ENCODE measurements around the gene SRPK3. TPM values are rescaled to one million over a fixed set of nuclear protein-coding genes. Genes with fewer than 3 reads are reported as not detected.

SRPK3 gene
- total and polyA plus RNA-seq, 5 experiments from 2014 or later, result not detected

- Mint-ChIP-seq H3K36me3 (no peaks in the 10 kb centered on the region), H3K27ac (no peak overlapping the region), H3K4me1 (peaks cover 0 to 2% (median 1%) of the 10 kb centered on the region in 4 donors), H3K27me3 (no peaks in the 10 kb centered on the region), H3K4me3 (no peak overlapping the region), H3K9me3 (no peaks in the 10 kb centered on the region)
- DNase-seq (no peak), ATAC-seq (no peak)
- POLR2A ChIA-PET, result no interaction called here
Measured at GRCh38 chrX:153774576-153775292, 6.1 kb upstream of the SRPK3 start.

DNA sequence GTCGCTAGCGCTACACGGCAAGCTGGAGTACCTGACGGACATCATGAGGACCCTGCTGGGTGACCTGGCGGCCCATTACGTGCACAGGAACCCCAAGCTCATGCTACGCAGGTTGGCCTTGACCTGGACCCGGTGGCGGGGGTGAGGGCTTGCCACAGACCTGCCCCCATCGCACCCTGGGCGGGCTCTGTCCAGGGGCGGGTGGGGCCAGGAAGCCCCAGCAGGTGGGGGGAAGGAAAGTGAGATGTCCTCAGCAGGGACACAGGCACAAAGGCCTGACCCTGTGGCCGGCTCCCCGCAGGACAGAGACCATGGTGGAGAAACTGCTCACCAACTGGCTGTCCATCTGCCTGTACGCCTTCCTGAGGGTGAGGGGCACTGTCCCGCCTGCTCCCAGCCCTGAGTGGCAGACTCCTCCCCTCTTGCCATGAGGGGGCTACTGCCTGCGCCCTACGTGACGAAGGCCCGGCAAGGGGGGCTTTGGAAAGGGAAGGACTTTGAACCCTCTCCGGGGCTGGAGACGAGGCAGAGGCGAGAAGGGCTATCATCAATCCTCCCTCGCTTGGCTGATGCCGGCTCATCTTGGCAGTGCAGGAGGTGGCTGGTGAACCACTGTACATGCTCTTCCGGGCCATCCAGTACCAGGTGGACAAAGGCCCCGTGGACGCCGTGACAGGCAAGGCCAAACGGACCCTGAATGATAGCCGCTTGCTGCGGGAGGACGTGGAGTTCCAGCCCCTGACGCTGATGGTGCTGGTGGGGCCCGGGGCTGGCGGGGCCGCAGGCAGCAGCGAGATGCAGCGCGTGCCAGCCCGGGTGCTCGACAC lies 5.3 kb upstream of the SRPK3 start:
- Mint-ChIP-seq H3K9me3 (no peaks in the 10 kb centered on the region), H3K27me3 (no peaks in the 10 kb centered on the region), H3K4me3 (no peak overlapping the region), H3K27ac (no peak overlapping the region), H3K36me3 (no peaks in the 10 kb centered on the region), H3K4me1 (peaks cover 6 to 10% (median 8%) of the 10 kb centered on the region in 4 donors)
- ATAC-seq (no peak), DNase-seq (no peak)
- POLR2A ChIA-PET, result no interaction called here

DNA sequence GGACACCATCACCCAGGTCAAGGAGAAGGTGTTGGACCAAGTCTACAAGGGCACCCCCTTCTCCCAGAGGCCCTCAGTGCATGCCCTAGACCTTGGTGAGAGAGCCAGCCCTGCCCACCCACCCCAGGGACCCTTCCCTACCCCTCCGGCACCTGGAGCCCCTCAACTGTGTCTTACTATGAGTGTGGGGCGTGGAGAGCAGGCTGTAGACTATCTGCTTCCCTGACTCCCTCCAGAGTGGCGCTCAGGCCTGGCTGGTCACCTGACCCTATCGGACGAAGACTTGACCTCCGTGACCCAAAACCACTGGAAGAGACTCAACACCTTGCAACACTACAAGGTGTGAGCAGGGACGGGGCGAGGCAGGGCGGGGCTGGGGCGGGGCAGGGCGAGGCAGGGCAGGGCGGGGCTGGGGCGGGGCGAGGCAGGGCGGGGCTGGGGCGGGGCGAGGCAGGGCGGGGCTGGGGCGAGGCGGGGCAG lies 4.7 kb upstream of the SRPK3 start:
- ATAC-seq (no peak), DNase-seq (no peak)
- H3K9me3 Mint-ChIP-seq, result no peaks in the 10 kb centered on the region
- H3K27ac Mint-ChIP-seq, result no peak overlapping the region
- POLR2A ChIA-PET, result no interaction called here
- H3K36me3 Mint-ChIP-seq, result no peaks in the 10 kb centered on the region
- H3K4me1 Mint-ChIP-seq, result peaks cover 6 to 10% (median 8%) of the 10 kb centered on the region in 4 donors
- H3K4me3 Mint-ChIP-seq, result no peak overlapping the region
- H3K27me3 Mint-ChIP-seq, result no peaks in the 10 kb centered on the region

DNA sequence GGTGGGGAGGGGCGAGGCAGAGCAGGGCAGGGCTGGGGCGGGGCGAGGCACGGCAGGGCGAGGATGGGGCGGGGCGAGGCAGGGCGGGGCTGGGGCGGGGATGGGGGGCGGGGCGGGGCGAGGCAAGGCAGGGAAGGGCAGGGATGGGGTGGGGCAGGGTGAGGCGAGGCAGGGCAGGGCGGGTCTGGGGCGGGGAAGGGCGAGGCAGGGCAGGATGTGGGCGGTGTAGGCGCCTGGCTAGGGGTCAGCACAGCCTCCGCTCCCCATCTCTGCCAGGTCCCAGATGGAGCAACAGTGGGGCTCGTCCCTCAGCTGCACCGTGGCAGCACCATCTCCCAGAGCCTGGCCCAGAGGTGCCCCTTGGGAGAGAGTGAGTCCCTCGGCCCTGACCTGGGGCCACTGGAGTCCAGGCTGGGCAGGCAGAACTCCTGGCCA lies 4.2 kb upstream of the SRPK3 start:
- ATAC-seq, result no peak
- H3K4me3 Mint-ChIP-seq, result no peak overlapping the region
- no peaks in the 10 kb centered on the region for H3K36me3 Mint-ChIP-seq
- no peaks in the 10 kb centered on the region for H3K27me3 Mint-ChIP-seq
- no peaks in the 10 kb centered on the region for H3K9me3 Mint-ChIP-seq
- POLR2A ChIA-PET, result no interaction called here
- DNase-seq, result no peak
- H3K27ac Mint-ChIP-seq, result no peak overlapping the region
- peaks cover 6 to 10% (median 8%) of the 10 kb centered on the region in 4 donors for H3K4me1 Mint-ChIP-seq

DNA sequence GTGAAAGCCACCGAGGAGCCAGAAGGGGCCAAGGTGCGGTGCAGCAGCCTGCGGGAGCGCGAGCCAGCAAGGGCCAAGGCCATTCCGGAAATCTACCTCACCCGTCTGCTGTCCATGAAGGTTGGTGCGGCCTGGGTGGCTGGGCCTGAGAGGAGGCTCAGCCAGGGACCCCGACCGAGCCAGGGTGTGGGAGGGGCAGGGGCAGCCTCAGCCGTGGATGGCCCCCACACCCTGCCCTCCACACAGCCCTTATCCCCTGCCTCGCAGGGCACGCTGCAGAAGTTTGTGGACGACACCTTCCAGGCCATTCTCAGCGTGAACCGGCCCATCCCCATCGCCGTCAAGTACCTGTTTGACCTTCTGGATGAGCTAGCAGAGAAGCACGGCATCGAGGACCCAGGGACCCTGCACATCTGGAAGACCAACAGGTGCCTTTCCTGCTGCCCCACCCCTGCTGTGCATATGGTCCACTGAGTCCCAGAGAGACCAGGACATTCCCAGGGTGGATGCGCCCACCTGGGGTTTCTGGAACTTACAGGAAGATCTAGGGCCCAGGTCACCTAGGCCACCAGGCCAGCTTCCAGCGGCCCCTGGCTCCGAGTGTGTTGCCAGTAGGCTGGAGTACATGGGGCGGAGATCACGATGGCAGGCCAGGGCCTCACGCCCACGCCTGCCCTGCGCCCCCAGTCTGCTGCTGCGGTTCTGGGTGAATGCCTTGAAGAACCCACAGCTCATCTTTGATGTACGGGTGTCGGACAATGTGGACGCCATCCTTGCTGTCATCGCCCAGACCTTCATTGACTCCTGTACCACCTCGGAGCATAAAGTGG lies 3.4 kb upstream of the SRPK3 start:
- Mint-ChIP-seq H3K27ac (no peak overlapping the region), H3K4me1 (peaks cover 6 to 10% (median 8%) of the 10 kb centered on the region in 4 donors), H3K27me3 (no peaks in the 10 kb centered on the region), H3K36me3 (no peaks in the 10 kb centered on the region), H3K9me3 (no peaks in the 10 kb centered on the region), H3K4me3 (no peak overlapping the region)
- POLR2A ChIA-PET, result no interaction called here
- no peak for ATAC-seq
- DNase-seq, result no peak

DNA sequence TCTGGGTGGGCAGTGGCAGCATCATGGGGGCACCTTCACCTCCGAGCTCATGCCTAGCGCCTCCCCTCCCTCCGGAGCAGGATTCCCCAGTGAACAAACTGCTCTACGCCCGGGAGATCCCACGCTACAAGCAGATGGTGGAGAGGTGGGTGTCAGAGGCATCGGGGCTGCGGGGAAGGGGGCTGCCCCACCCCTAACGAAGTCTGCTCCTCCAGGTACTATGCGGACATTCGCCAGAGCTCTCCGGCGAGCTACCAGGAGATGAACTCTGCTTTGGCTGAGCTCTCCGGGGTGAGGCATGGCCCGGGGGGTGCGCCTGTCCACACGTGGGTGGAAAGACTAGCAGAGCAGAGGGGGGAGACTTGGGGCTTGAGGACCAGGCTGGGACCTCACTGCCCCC lies 2.7 kb upstream of the SRPK3 start:
- Mint-ChIP-seq H3K27me3 (no peaks in the 10 kb centered on the region), H3K4me1 (peaks cover 6 to 10% (median 8%) of the 10 kb centered on the region in 4 donors), H3K27ac (no peak overlapping the region), H3K4me3 (no peak overlapping the region), H3K36me3 (no peaks in the 10 kb centered on the region), H3K9me3 (no peaks in the 10 kb centered on the region)
- no peak for DNase-seq
- POLR2A ChIA-PET, result no interaction called here
- no peak for ATAC-seq

- no peak for DNase-seq
- Mint-ChIP-seq H3K4me3 (no peak overlapping the region), H3K27me3 (no peaks in the 10 kb centered on the region), H3K9me3 (no peaks in the 10 kb centered on the region), H3K4me1 (peaks cover 6 to 10% (median 8%) of the 10 kb centered on the region in 4 donors), H3K36me3 (no peaks in the 10 kb centered on the region), H3K27ac (no peak overlapping the region)
- no peak for ATAC-seq
- POLR2A ChIA-PET, result no interaction called here
Measured at GRCh38 chrX:153778684-153779101, 2.1 kb upstream of the SRPK3 start.

DNA sequence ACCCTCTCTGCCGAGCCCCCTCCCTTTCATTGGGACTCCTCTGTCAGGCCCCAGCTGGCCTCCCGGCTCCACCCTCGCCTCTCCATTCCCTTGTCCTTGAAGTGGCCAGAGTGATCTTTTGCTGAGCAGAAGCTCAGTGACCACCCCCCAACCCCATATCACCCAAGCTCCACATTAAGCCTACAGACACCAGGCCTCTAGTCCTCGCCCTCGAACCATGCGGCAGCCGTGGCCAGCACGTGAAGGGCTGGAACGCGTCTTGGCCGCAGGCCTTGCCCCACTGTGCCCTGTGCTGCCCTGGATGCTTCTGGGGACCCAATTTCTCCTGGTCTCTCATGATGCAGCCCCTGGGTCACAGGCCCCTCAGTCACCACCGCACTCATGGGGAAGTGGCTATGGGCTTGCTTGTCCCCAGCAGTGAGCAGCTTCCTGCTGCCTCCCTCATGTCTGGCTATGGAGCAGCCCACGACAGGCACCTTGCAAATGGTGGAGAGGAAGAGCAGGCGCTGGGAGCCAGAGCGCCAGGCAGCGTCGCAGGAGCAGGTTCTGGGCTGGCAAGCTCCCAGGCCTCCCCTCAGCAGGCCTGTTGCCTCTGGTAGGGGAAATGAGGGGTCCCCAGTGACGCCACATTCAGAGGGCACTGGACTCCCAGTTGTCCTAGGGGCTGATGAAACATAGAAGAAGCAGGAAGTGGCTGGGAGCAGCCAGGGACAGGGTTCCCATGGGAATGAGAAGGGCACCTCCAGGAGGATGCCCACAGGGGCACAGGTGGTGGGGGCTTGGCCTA lies 757 bp upstream of the SRPK3 start:
- Mint-ChIP-seq H3K4me1 (peaks cover 6 to 10% (median 8%) of the 10 kb centered on the region in 4 donors), H3K9me3 (no peaks in the 10 kb centered on the region), H3K36me3 (no peaks in the 10 kb centered on the region), H3K4me3 (peak overlapping the region in 7 of 10 donors; percentile 4 to 78 (median 18)), H3K27ac (peak overlapping the region in 3 of 10 donors; percentile 43 to 66 (median 64)), H3K27me3 (no peaks in the 10 kb centered on the region)
- POLR2A ChIA-PET, result no interaction called here
- ATAC-seq (no peak), DNase-seq (no peak)

GRCh38 chrX:153781428-153782047 lies 697 bp downstream of the SRPK3 start:
- H3K9me3 Mint-ChIP-seq, result no peaks in the 10 kb centered on the region
- peaks cover 6 to 10% (median 8%) of the 10 kb centered on the region in 4 donors for H3K4me1 Mint-ChIP-seq
- no peaks in the 10 kb centered on the region for H3K27me3 Mint-ChIP-seq
- POLR2A ChIA-PET, result interaction anchor here (1.4 kb wide), 1 partner anchor 13 kb away, joined by 3 read pairs; the partner anchor contains the start of genes IDH3G and SSR4
- ATAC-seq (no peak), DNase-seq (no peak)
- H3K27ac Mint-ChIP-seq, result no peak overlapping the region
- no peak overlapping the region for H3K4me3 Mint-ChIP-seq
- peaks cover 0 to 4% (median 0%) of the 10 kb centered on the region in 3 donors for H3K36me3 Mint-ChIP-seq

DNA sequence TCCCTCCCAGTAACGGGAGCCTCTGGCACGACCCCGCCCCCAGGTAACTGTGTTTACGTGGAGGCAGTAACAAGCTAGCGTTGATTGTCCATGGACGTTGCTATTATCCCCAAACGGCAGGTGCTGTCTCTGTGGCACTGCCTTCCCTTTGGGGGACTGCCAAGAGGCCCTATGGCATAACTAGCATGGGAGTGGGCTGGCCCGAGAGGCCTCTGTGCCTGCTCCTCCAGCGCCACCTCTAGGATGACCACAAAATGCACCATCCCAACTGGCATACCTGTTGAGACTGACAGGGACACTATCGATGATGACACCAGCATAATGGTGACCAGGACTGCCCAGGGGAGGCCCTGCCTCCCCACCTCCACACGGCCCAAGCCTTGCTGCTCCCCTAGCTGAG lies 1.5 kb downstream of the SRPK3 start:
- ATAC-seq (no peak), DNase-seq (no peak)
- Mint-ChIP-seq H3K36me3 (peaks cover 0 to 4% (median 0%) of the 10 kb centered on the region in 3 donors), H3K27me3 (no peaks in the 10 kb centered on the region), H3K4me3 (no peak overlapping the region), H3K4me1 (peaks cover 6 to 10% (median 8%) of the 10 kb centered on the region in 4 donors), H3K9me3 (no peaks in the 10 kb centered on the region), H3K27ac (no peak overlapping the region)
- POLR2A ChIA-PET, result interaction anchor here (1.4 kb wide), 1 partner anchor 12 kb away, joined by 3 read pairs; the partner anchor contains the start of genes IDH3G and SSR4

DNA sequence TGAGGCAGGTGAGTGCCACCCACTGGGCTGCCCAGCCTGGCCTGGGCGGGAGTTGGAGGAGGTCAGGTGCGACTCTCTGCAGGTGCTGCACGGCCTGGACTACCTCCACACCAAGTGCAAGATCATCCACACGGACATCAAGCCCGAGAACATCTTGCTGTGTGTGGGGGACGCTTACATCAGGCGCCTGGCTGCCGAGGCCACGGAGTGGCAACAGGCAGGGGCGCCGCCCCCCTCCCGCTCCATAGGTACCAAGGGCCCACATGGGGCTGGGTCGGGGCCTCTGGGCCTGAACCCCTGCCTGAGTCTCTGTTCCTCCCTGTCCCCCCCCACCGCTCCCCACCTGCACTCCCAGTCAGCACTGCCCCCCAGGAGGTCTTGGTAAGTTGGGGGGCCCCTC lies 2.0 kb downstream of the SRPK3 start:
- ATAC-seq, result no peak
- POLR2A ChIA-PET, result interaction anchor here (1.4 kb wide), 1 partner anchor 12 kb away, joined by 3 read pairs; the partner anchor contains the start of genes IDH3G and SSR4
- Mint-ChIP-seq H3K9me3 (no peaks in the 10 kb centered on the region), H3K4me1 (peaks cover 6 to 10% (median 8%) of the 10 kb centered on the region in 4 donors), H3K27me3 (no peaks in the 10 kb centered on the region), H3K4me3 (no peak overlapping the region), H3K27ac (no peak overlapping the region), H3K36me3 (peaks cover 0 to 7% (median 0%) of the 10 kb centered on the region in 3 donors)
- DNase-seq, result no peak
